VCaP (cell line): Measurements from ENCODE around the gene HDGFL1.

Experiments used
- H3K27ac ChIP-seq: fragments of 450-650 bp; 2 replicates; pipeline ENCODE4 v1.5.1; 2017
- CTCF ChIP-seq: fragments of 450-650 bp; conservative IDR thresholded peaks from 2 replicates; pipeline ENCODE4 v1.5.1; 2017; ENCODE audit warnings: mild to moderate bottlenecking, moderate library complexity

Gene HDGFL1

GRCh38 chr6:22545051-22545450, 24.3 kb upstream of the HDGFL1 start:
- no peak overlapping the region for H3K27ac ChIP-seq
- TF ChIP-seq CTCF, result no peak

GRCh38 chr6:22546236-22546635, 23.1 kb upstream of the HDGFL1 start:
- no peak overlapping the region for H3K27ac ChIP-seq
- no peak for TF ChIP-seq CTCF

- H3K27ac ChIP-seq, result no peak overlapping the region
- TF ChIP-seq CTCF, result no peak
Measured at GRCh38 chr6:22550971-22551670, 18.2 kb upstream of the HDGFL1 start.

GRCh38 chr6:22556266-22556665, 13.1 kb upstream of the HDGFL1 start:
- H3K27ac ChIP-seq, result peak overlapping the region; percentile 59
- no peak for TF ChIP-seq CTCF

GRCh38 chr6:22557007-22557406, 12.4 kb upstream of the HDGFL1 start:
- H3K27ac ChIP-seq, result peak overlapping the region; percentile 59
- TF ChIP-seq CTCF, result no peak

- peak overlapping the region; percentile 19 for H3K27ac ChIP-seq
- no peak for TF ChIP-seq CTCF
Measured at GRCh38 chr6:22558288-22558882, 11.0 kb upstream of the HDGFL1 start.

GRCh38 chr6:22568854-22569253, 512 bp upstream of the HDGFL1 start:
- TF ChIP-seq CTCF, result no peak
- H3K27ac ChIP-seq, result no peak overlapping the region
